ENCODE measurements around the gene TECTA.

The TECTA gene

DNA sequence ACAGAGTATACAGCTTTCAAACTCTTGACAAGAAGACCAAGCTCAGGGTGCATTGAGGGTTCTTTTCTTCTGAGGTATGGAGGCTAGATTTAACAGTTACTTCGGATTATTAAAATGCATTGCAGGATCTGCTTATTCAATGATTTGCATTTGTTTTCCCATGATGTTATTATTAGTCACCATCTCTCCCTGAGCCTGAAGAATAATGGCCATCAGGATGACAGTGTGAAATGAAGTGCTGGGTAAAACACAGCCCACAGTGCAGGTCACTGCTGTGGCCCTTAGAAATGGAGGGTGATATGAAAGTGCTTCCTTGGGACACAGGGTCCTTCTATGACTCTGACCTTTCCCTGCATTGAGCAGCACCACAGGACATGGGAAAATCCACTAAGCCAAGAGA lies 40.0 kb downstream of the TECTA start:
- no peak for ATAC-seq (replicated peaks; ENCODE audit: extremely low read depth, poor library complexity, severe bottlenecking)
- H3K36me3 Mint-ChIP-seq (ENCODE audit: insufficient read depth), result peaks cover 2% of the 10 kb centered on the region
- no peak for DNase-seq (ENCODE audit: low spot score in 2 of 2)
- H3K4me1 Mint-ChIP-seq, result no peaks in the 10 kb centered on the region
- no peak overlapping the region for H3K4me3 Mint-ChIP-seq
- no peaks in the 10 kb centered on the region for H3K9me3 Mint-ChIP-seq
- H3K27ac Mint-ChIP-seq (ENCODE audit: low read depth), result no peak overlapping the region
- H3K27me3 Mint-ChIP-seq, result peaks cover 24% of the 10 kb centered on the region

DNA sequence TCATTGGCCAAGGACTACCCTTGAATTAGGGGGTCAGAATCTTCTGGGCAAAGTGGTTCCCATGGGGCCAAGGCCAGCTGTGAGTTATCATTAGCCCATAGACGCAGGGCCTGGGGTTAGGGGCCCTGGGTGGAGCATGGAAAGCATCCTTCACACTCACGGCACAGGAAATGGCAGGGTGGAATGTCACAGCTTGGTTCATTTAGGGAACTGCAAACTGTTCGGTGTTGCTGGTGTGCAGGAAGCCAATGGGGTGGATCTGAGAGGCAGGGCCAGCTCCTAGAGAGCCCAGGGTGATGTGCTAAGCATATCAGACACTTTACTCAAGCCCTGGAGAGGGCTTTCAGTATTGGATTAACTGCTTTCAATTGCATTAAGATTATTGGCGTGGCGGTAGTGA lies 42.9 kb downstream of the TECTA start:
- no peak overlapping the region for H3K27ac Mint-ChIP-seq (ENCODE audit: low read depth)
- no peaks in the 10 kb centered on the region for H3K4me1 Mint-ChIP-seq
- no peak overlapping the region for H3K4me3 Mint-ChIP-seq
- H3K9me3 Mint-ChIP-seq, result no peaks in the 10 kb centered on the region
- no peak for DNase-seq (ENCODE audit: low spot score in 2 of 2)
- peaks cover 2% of the 10 kb centered on the region for H3K36me3 Mint-ChIP-seq (ENCODE audit: insufficient read depth)
- no peak for ATAC-seq (replicated peaks; ENCODE audit: extremely low read depth, poor library complexity, severe bottlenecking)
- H3K27me3 Mint-ChIP-seq, result peaks cover 24% of the 10 kb centered on the region

DNA sequence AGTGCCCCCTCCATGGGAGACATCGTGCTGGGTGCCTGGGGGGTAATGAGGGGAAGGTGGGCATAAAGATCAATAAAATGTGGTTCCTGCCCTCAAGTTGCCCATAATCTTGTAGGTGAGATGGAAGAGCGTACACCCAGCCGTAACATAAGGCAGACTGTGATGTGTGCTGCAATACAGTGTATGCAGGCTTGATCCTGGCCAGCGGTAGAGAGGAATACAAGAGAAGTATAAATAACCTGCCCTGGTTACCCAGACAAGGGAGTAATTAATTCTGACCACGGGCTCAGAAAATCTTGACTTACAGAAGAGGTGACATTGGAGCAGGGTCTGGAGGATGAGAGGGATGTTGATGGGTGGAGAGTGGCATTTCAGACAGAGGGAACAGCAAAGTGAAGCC lies 43.7 kb downstream of the TECTA start:
- ATAC-seq (replicated peaks; ENCODE audit: extremely low read depth, poor library complexity, severe bottlenecking), result no peak
- Mint-ChIP-seq H3K27me3 (peaks cover 24% of the 10 kb centered on the region), H3K4me3 (no peak overlapping the region), H3K9me3 (no peaks in the 10 kb centered on the region), H3K36me3 (ENCODE audit: insufficient read depth) (peaks cover 2% of the 10 kb centered on the region), H3K4me1 (no peaks in the 10 kb centered on the region), H3K27ac (ENCODE audit: low read depth) (no peak overlapping the region)
- no peak for DNase-seq (ENCODE audit: low spot score in 2 of 2)

DNA sequence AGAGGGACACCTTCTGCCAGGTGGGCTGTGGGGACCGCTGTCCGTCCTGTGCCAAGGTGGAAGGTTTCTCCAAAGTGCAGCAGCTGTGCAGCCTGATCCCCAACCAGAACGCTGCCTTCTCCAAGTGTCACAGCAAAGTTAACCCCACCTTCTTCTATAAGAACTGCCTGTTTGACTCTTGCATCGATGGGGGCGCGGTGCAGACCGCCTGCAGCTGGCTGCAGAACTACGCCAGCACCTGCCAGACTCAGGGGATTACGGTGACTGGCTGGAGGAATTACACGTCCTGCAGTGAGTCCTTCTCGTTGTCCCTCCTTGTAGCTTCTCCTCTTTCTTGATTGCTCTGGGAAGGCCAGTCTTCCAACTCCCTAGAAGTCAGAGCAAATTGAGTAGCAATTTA lies 44.8 kb downstream of the TECTA start:
- no peaks in the 10 kb centered on the region for H3K9me3 Mint-ChIP-seq

DNA sequence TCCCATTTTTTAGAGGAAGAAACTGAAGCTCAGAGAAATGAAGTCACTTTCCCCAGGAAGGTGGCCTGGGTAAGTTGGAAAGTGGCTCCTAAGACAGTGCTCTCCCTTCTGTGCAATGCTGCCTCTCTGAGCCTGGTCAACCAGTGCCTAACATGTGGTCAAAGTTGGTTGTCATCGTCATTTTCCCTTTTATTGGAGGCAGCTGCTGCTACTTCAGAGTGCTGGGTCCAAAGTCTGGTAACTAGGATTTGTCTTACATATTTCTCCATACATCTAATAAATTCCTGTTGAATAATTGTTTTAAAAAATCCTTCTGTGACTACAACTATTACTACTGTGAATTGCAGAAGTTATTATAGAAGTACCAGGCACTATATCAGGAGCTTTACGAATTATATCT lies 48.1 kb downstream of the TECTA start:
- Mint-ChIP-seq H3K36me3 (ENCODE audit: insufficient read depth) (no peaks in the 10 kb centered on the region), H3K27ac (ENCODE audit: low read depth) (no peak overlapping the region), H3K4me3 (no peak overlapping the region), H3K4me1 (no peaks in the 10 kb centered on the region), H3K9me3 (no peaks in the 10 kb centered on the region), H3K27me3 (peaks cover 5% of the 10 kb centered on the region)
- ATAC-seq (replicated peaks; ENCODE audit: extremely low read depth, poor library complexity, severe bottlenecking) (no peak), DNase-seq (ENCODE audit: low spot score in 2 of 2) (no peak)

More for the DNA sequence above, 44.8 kb downstream of the TECTA start:
- Mint-ChIP-seq H3K27ac (ENCODE audit: low read depth) (no peak overlapping the region), H3K4me1 (no peaks in the 10 kb centered on the region), H3K36me3 (ENCODE audit: insufficient read depth) (no peaks in the 10 kb centered on the region), H3K27me3 (peaks cover 24% of the 10 kb centered on the region), H3K4me3 (no peak overlapping the region)
- ATAC-seq (replicated peaks; ENCODE audit: extremely low read depth, poor library complexity, severe bottlenecking), result no peak
- no peak for DNase-seq (ENCODE audit: low spot score in 2 of 2)

DNA sequence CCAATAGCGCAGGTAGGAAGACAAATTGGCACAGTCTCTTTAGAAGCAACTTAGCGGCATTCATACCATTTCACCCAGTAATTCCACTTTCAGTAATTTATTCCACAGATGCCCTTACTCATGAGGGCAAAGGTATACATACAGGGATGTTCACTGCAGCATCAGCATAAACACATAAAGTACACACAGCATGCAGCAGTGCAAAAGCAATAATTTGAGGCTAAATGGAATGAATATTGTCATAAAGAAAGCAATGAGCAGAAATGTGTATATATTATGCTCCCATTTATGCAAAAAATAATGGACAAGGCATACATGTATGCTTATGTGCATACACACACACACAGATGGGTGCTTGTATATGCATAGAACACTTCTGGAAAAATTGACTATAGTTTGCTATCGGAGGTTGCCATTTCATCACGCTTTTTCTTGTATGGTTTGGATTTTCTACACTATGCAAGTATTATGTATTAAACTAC lies 50.2 kb downstream of the TECTA start:
- H3K36me3 Mint-ChIP-seq (ENCODE audit: insufficient read depth), result no peaks in the 10 kb centered on the region
- ATAC-seq (replicated peaks; ENCODE audit: extremely low read depth, poor library complexity, severe bottlenecking) (no peak), DNase-seq (ENCODE audit: low spot score in 2 of 2) (no peak)
- H3K4me3 Mint-ChIP-seq, result no peak overlapping the region
- no peaks in the 10 kb centered on the region for H3K9me3 Mint-ChIP-seq
- no peak overlapping the region for H3K27ac Mint-ChIP-seq (ENCODE audit: low read depth)
- no peaks in the 10 kb centered on the region for H3K4me1 Mint-ChIP-seq
- no peaks in the 10 kb centered on the region for H3K27me3 Mint-ChIP-seq

DNA sequence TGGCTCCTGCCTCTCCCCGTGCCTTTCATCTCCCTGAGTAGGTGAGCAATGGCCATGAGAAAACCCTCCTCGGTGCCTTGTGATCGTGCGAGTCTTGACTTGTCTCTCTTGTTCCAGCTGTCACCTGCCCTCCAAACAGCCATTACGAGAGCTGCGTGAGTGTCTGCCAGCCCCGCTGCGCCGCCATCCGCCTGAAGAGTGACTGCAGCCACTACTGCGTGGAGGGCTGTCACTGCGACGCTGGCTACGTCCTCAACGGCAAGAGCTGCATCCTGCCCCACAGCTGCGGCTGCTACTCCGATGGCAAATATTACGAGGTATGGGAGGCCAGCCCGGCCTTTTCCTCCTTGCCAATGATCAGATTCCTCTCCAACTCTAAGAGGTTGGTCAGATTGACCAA lies 51.7 kb downstream of the TECTA start:
- Mint-ChIP-seq H3K4me1 (no peaks in the 10 kb centered on the region), H3K27ac (ENCODE audit: low read depth) (no peak overlapping the region), H3K9me3 (no peaks in the 10 kb centered on the region), H3K36me3 (ENCODE audit: insufficient read depth) (no peaks in the 10 kb centered on the region), H3K27me3 (peaks cover 8% of the 10 kb centered on the region), H3K4me3 (no peak overlapping the region)
- no peak for ATAC-seq (replicated peaks; ENCODE audit: extremely low read depth, poor library complexity, severe bottlenecking)
- DNase-seq (ENCODE audit: low spot score in 2 of 2), result no peak

DNA sequence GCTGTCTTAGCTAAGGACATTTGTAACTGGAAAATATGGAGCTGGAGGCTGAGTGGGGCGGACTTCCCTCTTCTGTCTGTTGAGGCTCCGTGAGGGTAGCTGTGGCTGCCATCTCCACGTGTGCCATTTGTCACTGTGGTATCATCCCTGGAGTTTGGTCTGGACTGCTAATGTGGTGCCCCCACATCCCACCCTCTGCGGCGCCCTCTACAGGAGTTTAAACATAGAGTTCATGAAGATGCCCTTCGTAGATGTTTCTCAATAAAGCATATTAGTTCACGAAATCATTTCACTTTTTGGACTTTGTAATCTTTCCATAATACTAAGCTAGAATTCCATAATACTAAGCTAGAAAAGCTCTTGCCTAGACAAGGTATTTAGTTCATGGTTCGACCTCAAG lies 52.4 kb downstream of the TECTA start:
- no peaks in the 10 kb centered on the region for H3K9me3 Mint-ChIP-seq
- no peak overlapping the region for H3K4me3 Mint-ChIP-seq
- DNase-seq (ENCODE audit: low spot score in 2 of 2) (no peak), ATAC-seq (replicated peaks; ENCODE audit: extremely low read depth, poor library complexity, severe bottlenecking) (no peak)
- no peaks in the 10 kb centered on the region for H3K36me3 Mint-ChIP-seq (ENCODE audit: insufficient read depth)
- peaks cover 8% of the 10 kb centered on the region for H3K27me3 Mint-ChIP-seq
- H3K27ac Mint-ChIP-seq (ENCODE audit: low read depth), result no peak overlapping the region
- no peaks in the 10 kb centered on the region for H3K4me1 Mint-ChIP-seq

DNA sequence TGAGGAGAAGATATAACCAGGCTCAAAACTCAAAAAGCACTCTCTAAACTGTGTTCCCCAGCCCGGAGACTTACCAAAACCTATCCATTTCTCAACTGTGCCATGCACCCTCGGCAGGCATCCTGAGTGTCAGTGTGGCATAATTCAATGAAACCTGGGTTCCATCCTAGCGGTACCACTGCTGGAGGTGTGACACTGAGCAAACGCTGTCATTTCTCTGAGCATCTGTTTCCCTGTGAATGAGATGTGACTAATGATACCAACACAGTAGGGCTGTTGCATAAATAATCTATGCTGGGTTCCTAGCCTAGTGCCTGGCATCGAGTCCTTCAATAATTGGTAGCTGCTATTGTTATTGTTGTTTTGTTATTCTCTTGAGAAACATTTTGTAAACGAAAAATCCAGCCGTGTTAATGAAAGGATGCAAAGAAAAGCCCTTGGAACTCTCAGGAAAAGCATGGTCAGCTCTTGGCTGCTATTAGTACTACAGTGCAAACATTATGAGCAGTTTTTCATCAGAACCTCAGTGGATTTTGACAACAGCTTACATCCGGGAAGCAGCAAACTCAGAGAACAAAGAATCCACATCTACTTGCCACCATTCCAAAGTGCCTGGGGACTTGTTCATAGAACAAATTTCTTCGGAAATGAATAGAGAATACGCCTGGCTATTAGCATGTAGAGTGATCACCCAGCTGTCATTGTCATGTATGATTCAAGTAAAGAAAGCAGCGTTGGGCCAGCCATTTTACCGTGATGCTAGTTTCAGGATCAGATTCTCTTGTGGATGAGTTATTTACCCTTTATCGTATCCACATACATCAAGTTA lies 53.7 kb downstream of the TECTA start:
- no peak for ATAC-seq (replicated peaks; ENCODE audit: extremely low read depth, poor library complexity, severe bottlenecking)
- no peak for DNase-seq (ENCODE audit: low spot score in 2 of 2)
- H3K27me3 Mint-ChIP-seq, result peaks cover 8% of the 10 kb centered on the region
- H3K9me3 Mint-ChIP-seq, result no peaks in the 10 kb centered on the region
- no peak overlapping the region for H3K4me3 Mint-ChIP-seq
- no peak overlapping the region for H3K27ac Mint-ChIP-seq (ENCODE audit: low read depth)
- no peaks in the 10 kb centered on the region for H3K4me1 Mint-ChIP-seq
- no peaks in the 10 kb centered on the region for H3K36me3 Mint-ChIP-seq (ENCODE audit: insufficient read depth)

DNA sequence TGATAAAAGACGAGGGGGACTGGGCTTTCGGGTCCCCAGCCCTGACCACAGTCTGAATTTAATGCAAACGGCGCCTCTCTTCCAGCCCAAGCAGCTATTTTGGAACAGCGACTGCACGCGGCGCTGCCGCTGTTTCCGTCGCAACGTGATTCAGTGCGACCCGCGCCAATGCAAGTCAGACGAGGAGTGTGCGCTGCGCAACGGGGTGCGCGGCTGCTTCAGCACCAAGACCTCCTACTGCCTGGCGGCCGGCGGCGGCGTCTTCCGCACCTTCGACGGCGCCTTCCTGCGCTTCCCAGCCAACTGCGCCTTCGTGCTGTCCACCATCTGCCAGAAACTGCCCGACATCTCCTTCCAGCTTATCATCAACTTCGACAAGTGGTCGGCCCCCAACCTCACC lies 56.7 kb downstream of the TECTA start:
- no peaks in the 10 kb centered on the region for H3K9me3 Mint-ChIP-seq
- no peak for ATAC-seq (replicated peaks; ENCODE audit: extremely low read depth, poor library complexity, severe bottlenecking)
- H3K4me1 Mint-ChIP-seq, result no peaks in the 10 kb centered on the region

DNA sequence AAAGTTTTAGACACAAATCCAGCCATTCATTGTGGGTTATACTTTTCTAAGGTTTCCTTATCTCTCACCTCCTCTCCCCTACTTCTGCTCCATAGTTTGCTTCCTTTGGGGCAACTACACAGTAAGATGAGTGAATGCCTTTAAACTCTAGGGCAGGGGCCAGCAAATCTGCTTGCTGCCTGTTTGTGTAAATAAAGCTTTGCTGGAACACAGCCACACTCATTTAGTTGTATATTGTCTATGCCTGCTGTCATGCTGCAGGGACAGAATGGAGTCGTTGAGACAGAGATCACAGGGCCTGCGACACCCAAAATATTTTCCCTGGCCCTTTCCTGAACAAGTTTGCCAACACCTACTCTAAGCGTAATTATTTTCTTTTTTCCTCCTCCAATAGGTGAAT lies 58.7 kb downstream of the TECTA start:
- Mint-ChIP-seq H3K27ac (ENCODE audit: low read depth) (no peak overlapping the region), H3K27me3 (peaks cover 8% of the 10 kb centered on the region)
- no peak for ATAC-seq (replicated peaks; ENCODE audit: extremely low read depth, poor library complexity, severe bottlenecking)

More for the DNA sequence above, 56.7 kb downstream of the TECTA start:
- DNase-seq (ENCODE audit: low spot score in 2 of 2), result no peak
- no peaks in the 10 kb centered on the region for H3K36me3 Mint-ChIP-seq (ENCODE audit: insufficient read depth)
- no peak overlapping the region for H3K27ac Mint-ChIP-seq (ENCODE audit: low read depth)
- H3K4me3 Mint-ChIP-seq, result no peak overlapping the region
- peaks cover 8% of the 10 kb centered on the region for H3K27me3 Mint-ChIP-seq

DNA sequence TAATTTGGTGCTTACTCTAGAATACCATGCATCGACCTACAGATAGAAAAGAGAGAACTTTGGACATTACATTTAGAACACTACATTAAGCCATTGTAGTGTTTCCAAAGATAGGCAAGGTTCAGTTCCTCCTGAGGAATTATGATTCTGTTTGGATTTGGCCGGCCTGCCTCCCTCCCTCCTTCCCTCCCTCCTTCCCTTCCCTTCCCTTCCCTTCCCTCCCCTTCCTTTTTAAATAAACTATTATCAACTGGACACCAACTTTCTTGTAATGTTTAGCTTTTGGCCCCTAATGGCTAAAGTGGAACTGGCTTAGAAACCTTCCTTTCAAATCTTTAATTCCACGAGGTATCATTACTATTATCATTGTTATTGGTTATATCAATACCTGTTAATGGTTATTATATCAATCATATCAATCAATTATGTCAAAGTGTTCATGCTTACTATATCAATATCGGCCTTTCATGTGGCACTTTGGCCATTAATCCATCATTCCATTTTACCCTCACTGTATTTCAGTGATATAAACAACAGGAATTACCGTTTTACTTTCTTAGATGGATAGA lies 60.4 kb downstream of the TECTA start:
- no peak for DNase-seq (ENCODE audit: low spot score in 2 of 2)
- Mint-ChIP-seq H3K27ac (ENCODE audit: low read depth) (no peak overlapping the region), H3K9me3 (no peaks in the 10 kb centered on the region), H3K4me3 (no peak overlapping the region), H3K4me1 (no peaks in the 10 kb centered on the region), H3K27me3 (peaks cover 13% of the 10 kb centered on the region), H3K36me3 (ENCODE audit: insufficient read depth) (no peaks in the 10 kb centered on the region)
- ATAC-seq (replicated peaks; ENCODE audit: extremely low read depth, poor library complexity, severe bottlenecking), result no peak

More for the DNA sequence above, 58.7 kb downstream of the TECTA start:
- DNase-seq (ENCODE audit: low spot score in 2 of 2), result no peak
- Mint-ChIP-seq H3K4me3 (no peak overlapping the region), H3K9me3 (no peaks in the 10 kb centered on the region), H3K36me3 (ENCODE audit: insufficient read depth) (no peaks in the 10 kb centered on the region), H3K4me1 (no peaks in the 10 kb centered on the region)

DNA sequence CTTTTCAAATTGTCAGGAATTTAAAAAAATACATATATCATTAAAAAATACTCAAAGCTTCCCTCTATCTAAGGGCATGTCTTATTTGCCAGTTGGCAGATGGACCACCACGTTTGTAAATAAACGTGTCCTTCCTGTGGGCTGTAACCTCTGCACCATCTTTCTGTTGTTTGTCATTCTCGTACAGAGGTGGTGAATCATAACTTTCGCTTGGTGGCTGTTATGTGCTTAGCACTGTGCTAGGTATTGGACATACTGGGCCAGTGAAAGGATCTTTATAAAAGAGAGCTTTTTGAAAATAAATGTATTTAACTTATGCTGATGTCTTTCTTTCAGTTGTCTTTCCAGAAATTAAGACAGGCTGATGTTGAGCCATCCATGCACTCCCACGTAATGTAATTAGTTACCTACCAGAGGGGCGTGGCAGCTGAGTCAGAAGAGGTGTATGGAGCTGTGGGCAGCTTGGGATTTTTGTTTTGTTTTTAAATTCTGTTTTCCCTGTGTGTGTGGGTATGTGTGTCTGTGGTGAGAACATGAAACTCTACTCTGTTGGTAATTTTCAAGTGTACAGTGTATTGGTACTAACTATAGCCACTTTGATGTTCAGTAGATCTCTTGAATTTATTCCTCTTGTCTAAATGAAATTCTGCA lies 62.7 kb downstream of the TECTA start:
- Mint-ChIP-seq H3K36me3 (ENCODE audit: insufficient read depth) (no peaks in the 10 kb centered on the region), H3K9me3 (no peaks in the 10 kb centered on the region), H3K4me1 (no peaks in the 10 kb centered on the region), H3K4me3 (no peak overlapping the region), H3K27me3 (peaks cover 9% of the 10 kb centered on the region), H3K27ac (ENCODE audit: low read depth) (no peak overlapping the region)
- ATAC-seq (replicated peaks; ENCODE audit: extremely low read depth, poor library complexity, severe bottlenecking), result no peak
- DNase-seq (ENCODE audit: low spot score in 2 of 2), result no peak
